ENCODE data around the gene GRK1. TPM values are rescaled to one million over a fixed set of nuclear protein-coding genes. Genes with fewer than 3 reads are reported as not detected.

GRK1 gene
- total and polyA plus RNA-seq, 11 donors: 0.08 to 1.3 (median 0.16) TPM; not detected in 3

GRCh38 chr13:113653264-113654174 lies 13.5 kb upstream of the GRK1 start:
- Histone ChIP-seq H3K27me3 (no peaks in the 10 kb centered on the region), H3K36me3 (no peaks in the 10 kb centered on the region), H3K9me3 (no peaks in the 10 kb centered on the region), H3K27ac (no peak overlapping the region), H3K4me3 (no peak overlapping the region), H3K4me1 (peaks cover 0 to 7% (median 0%) of the 10 kb centered on the region in 12 donors)
- DNase-seq (peak in 3 of 5 donors; percentile 6 to 13 (median 8)), ATAC-seq (no peak)
- TF ChIP-seq POLR2A (IDR thresholded peaks at IDR 0.05) (no peak), CTCF (IDR thresholded peaks at IDR 0.05) (no peak)
- intact Hi-C loops (cut with DNase I): no loop called here
- 53 to 65% (median 58%) methylated on average over 20 to 24 of the region's 24 CpGs for WGBS, 4 donors

GRCh38 chr13:113654175-113654560 lies 12.9 kb upstream of the GRK1 start:
- TF ChIP-seq CTCF (IDR thresholded peaks at IDR 0.05) (no peak), POLR2A (IDR thresholded peaks at IDR 0.05) (no peak)
- DNase-seq (no peak), ATAC-seq (no peak)
- intact Hi-C loops (cut with DNase I): no loop called here
- no peaks in the 10 kb centered on the region for H3K36me3 ChIP-seq
- no peaks in the 10 kb centered on the region for H3K9me3 ChIP-seq
- H3K27ac ChIP-seq: no peak overlapping the region
- 48 to 63% (median 51%) methylated on average over 9 of the region's 9 CpGs for WGBS, 4 donors
- no peak overlapping the region for H3K4me3 ChIP-seq
- peaks cover 0 to 6% (median 0%) of the 10 kb centered on the region in 12 donors for H3K4me1 ChIP-seq
- H3K27me3 ChIP-seq: no peaks in the 10 kb centered on the region

- Histone ChIP-seq H3K27ac (no peak overlapping the region), H3K27me3 (no peaks in the 10 kb centered on the region), H3K4me3 (no peak overlapping the region), H3K4me1 (peaks cover 0 to under 1% (median 0%) of the 10 kb centered on the region in 12 donors), H3K9me3 (no peaks in the 10 kb centered on the region), H3K36me3 (no peaks in the 10 kb centered on the region)
- WGBS, 4 donors: 86 to 90% (median 88%) methylated on average over 23 to 39 of the region's 39 CpGs
- no peak for TF ChIP-seq CTCF (IDR thresholded peaks at IDR 0.05)
- TF ChIP-seq POLR2A (IDR thresholded peaks at IDR 0.05): no peak
- ATAC-seq (no peak), DNase-seq (peak in 3 of 5 donors; percentile 5 to 21 (median 11))
- intact Hi-C loops (cut with DNase I): no loop called here
These were observed 12.3 kb upstream of the GRK1 start for GRCh38 chr13:113654591-113655345.

Data from heart left ventricle (tissue), 16 donors.